GM06990 (cell line): ENCODE results near the gene ZSCAN29.

Source experiments
- DNase-seq: peaks from one replicate; pipeline ENCODE4 v3.0.0-alpha.2; 2011; ENCODE audit not compliant: insufficient read length; ENCODE audit errors: extremely low read depth
- H3K27me3 ChIP-seq: replicated peaks from 2 replicates; pipeline ENCODE4 v1.6.0; 2011; ENCODE audit warnings: low read length; ENCODE audit not compliant: control insufficient read depth, insufficient read depth
- H3K36me3 ChIP-seq: 2 replicates; pipeline ENCODE4 v1.5.1; 2011; ENCODE audit warnings: low read length; ENCODE audit not compliant: control insufficient read depth, insufficient read depth
- H3K4me3 ChIP-seq: replicated peaks from 2 replicates; pipeline ENCODE4 v1.5.1; 2011; ENCODE audit warnings: low read depth, mild to moderate bottlenecking, control low read depth, low read length
- CTCF ChIP-seq: IDR thresholded peaks from 2 replicates; pipeline ENCODE4 v1.5.1; 2011; ENCODE audit warnings: low read length, control low read depth, mild to moderate bottlenecking, inconsistent platforms; ENCODE audit not compliant: insufficient read depth, poor library complexity, severe bottlenecking

The ZSCAN29 gene

GRCh38 chr15:43361313-43361903 is 9.4 kb downstream of the ZSCAN29 start:
- peaks cover 17% of the 10 kb centered on the region for H3K36me3 ChIP-seq

GRCh38 chr15:43360821-43361220 is 10.0 kb downstream of the ZSCAN29 start:
- peaks cover 13% of the 10 kb centered on the region for H3K36me3 ChIP-seq
- H3K27me3 ChIP-seq = no peaks in the 10 kb centered on the region
- TF ChIP-seq CTCF = no peak
- no peak overlapping the region for H3K4me3 ChIP-seq
- no peak for DNase-seq

More at GRCh38 chr15:43361313-43361903, 9.4 kb downstream of the ZSCAN29 start:
- Histone ChIP-seq H3K4me3 (no peak overlapping the region), H3K27me3 (no peaks in the 10 kb centered on the region)
- no peak for TF ChIP-seq CTCF
- no peak for DNase-seq

- no peak for TF ChIP-seq CTCF
- Histone ChIP-seq H3K36me3 (peaks cover 4% of the 10 kb centered on the region), H3K27me3 (no peaks in the 10 kb centered on the region), H3K4me3 (no peak overlapping the region)
- no peak for DNase-seq
Observed at GRCh38 chr15:43352693-43353382, 18.0 kb downstream of the ZSCAN29 start.

- TF ChIP-seq CTCF = no peak
- no peaks in the 10 kb centered on the region for H3K27me3 ChIP-seq
- no peak for DNase-seq
- no peak overlapping the region for H3K4me3 ChIP-seq
- H3K36me3 ChIP-seq = peaks cover 6% of the 10 kb centered on the region
Observed at GRCh38 chr15:43347114-43347513, 23.7 kb downstream of the ZSCAN29 start.

- no peak for DNase-seq
- H3K36me3 ChIP-seq = peaks cover 4% of the 10 kb centered on the region
- TF ChIP-seq CTCF = peak; percentile 3
- H3K4me3 ChIP-seq = no peak overlapping the region
- H3K27me3 ChIP-seq = no peaks in the 10 kb centered on the region
Observed at GRCh38 chr15:43346305-43346704, 24.5 kb downstream of the ZSCAN29 start.

- Histone ChIP-seq H3K27me3 (no peaks in the 10 kb centered on the region), H3K36me3 (0 out of 2 replicates have a peak, but pooled peaks cover 1% of the 10 kb centered on the region), H3K4me3 (peak overlapping the region; percentile 62)
- TF ChIP-seq CTCF = no peak
- no peak for DNase-seq
Observed at GRCh38 chr15:43330780-43331087, 40.1 kb downstream of the ZSCAN29 start.
